ENCODE measurements around the gene PCDH15.

GRCh38 chr10:54139819-54140428 lies 661.1 kb downstream of the PCDH15 start:
- TF ChIP-seq CTCF (conservative IDR thresholded peaks at IDR 0.05; ENCODE audit: low read depth, low read length) (no peak), EZH2 (IDR thresholded peaks at IDR 0.05; ENCODE audit: borderline replicate concordance, low read depth, low read length, poor library complexity, severe bottlenecking) (no peak)

Data from A673 (cell line).